HepG2 (cell line): ENCODE measurements around the gene ZFPM1. TPM values are rescaled to one million over a fixed set of nuclear protein-coding genes. Genes with fewer than 3 reads are reported as not detected.

Experiments
- POLR2G ChIP-seq: fragments of 200-400 bp; formaldehyde crosslinking; IDR thresholded peaks from 2 replicates; pipeline ENCODE4 v1.6.1; 2018; ENCODE audit warnings: mild to moderate bottlenecking, low read depth, low read length, moderate library complexity
- SP140L ChIP-seq: sonication (generic); formaldehyde crosslinking; IDR thresholded peaks from 2 replicates; pipeline ENCODE4 v1.4.0; 2020; ENCODE audit warnings: missing genetic modification reagents, borderline replicate concordance
- ZNF121 ChIP-seq: sonication (generic); formaldehyde crosslinking; IDR thresholded peaks from 2 replicates; pipeline ENCODE4 v1.5.0; 2020; ENCODE audit warnings: mild to moderate bottlenecking, missing genetic modification reagents
- ZNF616 ChIP-seq: sonication (generic); formaldehyde crosslinking; IDR thresholded peaks from 2 replicates; pipeline ENCODE4 v1.5.0; 2020; ENCODE audit warnings: low read depth, mild to moderate bottlenecking, missing genetic modification reagents
- ZNF629 ChIP-seq: sonication (generic); formaldehyde crosslinking; conservative IDR thresholded peaks from 2 replicates; pipeline ENCODE4 v1.5.0; 2020; ENCODE audit warnings: missing genetic modification reagents
- ZNF768 ChIP-seq: sonication (generic); formaldehyde crosslinking; IDR thresholded peaks from 2 replicates; pipeline ENCODE4 v1.4.0; 2020; ENCODE audit warnings: missing genetic modification reagents
- ZNF782 ChIP-seq: sonication (generic); formaldehyde crosslinking; IDR thresholded peaks from 2 replicates; pipeline ENCODE4 v1.4.0; 2020; ENCODE audit warnings: missing genetic modification reagents, mild to moderate bottlenecking, borderline replicate concordance
- ZSCAN30 ChIP-seq: sonication (generic); formaldehyde crosslinking; IDR thresholded peaks from 2 replicates; pipeline ENCODE4 v1.5.0; 2020; ENCODE audit warnings: mild to moderate bottlenecking, missing genetic modification reagents
- polyA plus RNA-seq, 8 experiments: library from polyadenylated mRNA; depleted of rRNA in 3 of 8; stranded (reverse) in 7 of 8; unstranded in 1 of 8; fragments of >200 nt; fragmentation: Illumina TruSeq in 4 of 8; extraction: Trizol in 4 of 8; gene quantifications; 2 replicates each; pipeline versions ENCODE4 v1.2.1 to v1.2.3, GENCODE V29; 2011 to 2016; ENCODE audit warnings: low read depth in 4 of 8, missing spikeins in 1 of 8, mixed read lengths in 1 of 8; ENCODE audit not compliant: insufficient read depth in 1 of 8
- total RNA-seq, 5 experiments: library from RNA; depleted of rRNA; stranded (reverse); fragments of >200 nt; fragmentation: Illumina TruSeq; extraction: Trizol; gene quantifications; 2 replicates each; pipeline ENCODE4 v1.2.3, GENCODE V29; 2016; ENCODE audit warnings: low read depth in 1 of 5
- TF ChIP-seq, protein P1 (sequence below): sonication (generic); formaldehyde crosslinking; IDR thresholded peaks from 2 replicates; pipeline ENCODE4 v1.9.0; 2022; ENCODE audit warnings: missing genetic modification reagents, mild to moderate bottlenecking, borderline replicate concordance
- TF ChIP-seq, protein P2 (sequence below): sonication (generic); formaldehyde crosslinking; IDR thresholded peaks from 2 replicates; pipeline ENCODE4 v1.8.1; 2023; ENCODE audit warnings: mild to moderate bottlenecking, missing genetic modification reagents, borderline replicate concordance
- TF ChIP-seq, protein P3 (sequence below): sonication (generic); formaldehyde crosslinking; IDR thresholded peaks from 2 replicates; pipeline ENCODE4 v1.4.0; 2020; ENCODE audit warnings: mild to moderate bottlenecking, missing genetic modification reagents
- TF ChIP-seq, protein P4 (sequence below): sonication (generic); formaldehyde crosslinking; IDR thresholded peaks from 2 replicates; pipeline ENCODE4 v1.4.0; 2020; ENCODE audit warnings: mild to moderate bottlenecking, missing genetic modification reagents
- TF ChIP-seq, protein P5 (sequence below): sonication (generic); formaldehyde crosslinking; IDR thresholded peaks from 2 replicates; pipeline ENCODE4 v1.4.0; 2020; ENCODE audit warnings: mild to moderate bottlenecking, missing genetic modification reagents

The ZFPM1 gene
- total and polyA plus RNA-seq, 2 of the 13 experiments (the other 11 are each of a cell fraction or from before 2014, with no cell fraction given) = 1.3 to 3.8 TPM

DNA sequence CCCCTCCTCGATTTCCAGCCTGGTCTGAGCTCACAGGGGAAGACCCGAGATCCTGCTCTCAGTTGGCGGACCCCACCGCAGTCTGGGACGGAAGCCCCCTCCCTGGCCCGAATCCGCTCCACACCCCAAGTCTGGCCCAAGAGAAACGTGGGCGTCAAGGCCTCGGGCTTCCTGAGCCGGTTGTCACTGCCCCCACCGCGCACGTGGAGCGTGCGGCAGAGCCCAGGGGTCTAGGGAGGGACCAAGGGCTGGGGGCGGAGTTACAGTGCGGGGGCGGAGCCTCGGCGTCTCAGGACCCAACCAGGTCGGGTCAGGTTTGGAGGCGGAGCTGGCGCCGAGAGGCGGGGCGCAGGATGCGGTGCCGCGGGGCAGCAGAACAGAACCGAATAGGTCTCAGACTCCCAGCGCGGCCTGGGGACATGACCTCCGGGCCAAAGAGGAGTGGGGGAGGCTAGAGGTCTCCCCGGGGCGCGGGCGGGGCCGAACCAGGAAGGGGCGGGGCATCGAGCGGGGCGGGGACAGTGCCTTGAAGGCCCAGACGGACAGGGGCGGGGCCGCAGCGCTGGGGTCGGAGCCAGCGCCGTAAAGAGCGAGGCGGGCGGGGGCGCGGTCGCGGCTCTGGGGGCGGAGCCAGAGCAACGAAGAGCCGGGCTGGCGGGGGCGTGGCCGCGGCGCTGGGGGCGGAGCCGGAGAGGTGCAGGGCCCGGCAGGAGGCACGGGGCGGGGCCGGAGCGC is 431 bp upstream of the ZFPM1 start (continued):
- TF ChIP-seq, protein P1, sequence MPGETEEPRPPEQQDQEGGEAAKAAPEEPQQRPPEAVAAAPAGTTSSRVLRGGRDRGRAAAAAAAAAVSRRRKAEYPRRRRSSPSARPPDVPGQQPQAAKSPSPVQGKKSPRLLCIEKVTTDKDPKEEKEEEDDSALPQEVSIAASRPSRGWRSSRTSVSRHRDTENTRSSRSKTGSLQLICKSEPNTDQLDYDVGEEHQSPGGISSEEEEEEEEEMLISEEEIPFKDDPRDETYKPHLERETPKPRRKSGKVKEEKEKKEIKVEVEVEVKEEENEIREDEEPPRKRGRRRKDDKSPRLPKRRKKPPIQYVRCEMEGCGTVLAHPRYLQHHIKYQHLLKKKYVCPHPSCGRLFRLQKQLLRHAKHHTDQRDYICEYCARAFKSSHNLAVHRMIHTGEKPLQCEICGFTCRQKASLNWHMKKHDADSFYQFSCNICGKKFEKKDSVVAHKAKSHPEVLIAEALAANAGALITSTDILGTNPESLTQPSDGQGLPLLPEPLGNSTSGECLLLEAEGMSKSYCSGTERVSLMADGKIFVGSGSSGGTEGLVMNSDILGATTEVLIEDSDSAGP = peak; percentile 77; the same call in 1 of the 2 replicates
- TF ChIP-seq, protein P2, sequence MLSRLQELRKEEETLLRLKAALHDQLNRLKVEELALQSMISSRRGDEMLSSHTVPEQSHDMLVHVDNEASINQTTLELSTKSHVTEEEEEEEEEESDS = no peak
- TF ChIP-seq, protein P3, sequence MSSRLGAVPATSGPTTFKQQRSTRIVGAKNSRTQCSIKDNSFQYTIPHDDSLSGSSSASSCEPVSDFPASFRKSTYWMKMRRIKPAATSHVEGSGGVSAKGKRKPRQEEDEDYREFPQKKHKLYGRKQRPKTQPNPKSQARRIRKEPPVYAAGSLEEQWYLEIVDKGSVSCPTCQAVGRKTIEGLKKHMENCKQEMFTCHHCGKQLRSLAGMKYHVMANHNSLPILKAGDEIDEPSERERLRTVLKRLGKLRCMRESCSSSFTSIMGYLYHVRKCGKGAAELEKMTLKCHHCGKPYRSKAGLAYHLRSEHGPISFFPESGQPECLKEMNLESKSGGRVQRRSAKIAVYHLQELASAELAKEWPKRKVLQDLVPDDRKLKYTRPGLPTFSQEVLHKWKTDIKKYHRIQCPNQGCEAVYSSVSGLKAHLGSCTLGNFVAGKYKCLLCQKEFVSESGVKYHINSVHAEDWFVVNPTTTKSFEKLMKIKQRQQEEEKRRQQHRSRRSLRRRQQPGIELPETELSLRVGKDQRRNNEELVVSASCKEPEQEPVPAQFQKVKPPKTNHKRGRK (CRISPR knock-in tag) = peak; percentile 40; the same call in 1 of the 2 replicates
- TF ChIP-seq, protein P4, sequence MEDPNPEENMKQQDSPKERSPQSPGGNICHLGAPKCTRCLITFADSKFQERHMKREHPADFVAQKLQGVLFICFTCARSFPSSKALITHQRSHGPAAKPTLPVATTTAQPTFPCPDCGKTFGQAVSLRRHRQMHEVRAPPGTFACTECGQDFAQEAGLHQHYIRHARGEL (CRISPR knock-in tag) = peak; percentile 92
- no peak for TF ChIP-seq SP140L (CRISPR knock-in tag)
- no peak for TF ChIP-seq ZNF629 (CRISPR knock-in tag)
- TF ChIP-seq ZNF768 (CRISPR knock-in tag) = peak; percentile 78
- peak; percentile 81; the same call in 1 of the 2 replicates for TF ChIP-seq ZNF782 (CRISPR knock-in tag)
- TF ChIP-seq ZNF121 (CRISPR knock-in tag) = no peak
- 0 out of 2 replicates have a peak, but pooled peaks have one; percentile 40 for TF ChIP-seq POLR2G
- peak; percentile 96 for TF ChIP-seq ZNF616 (CRISPR knock-in tag)
- no peak for TF ChIP-seq ZSCAN30 (CRISPR knock-in tag)
- TF ChIP-seq, protein P5, sequence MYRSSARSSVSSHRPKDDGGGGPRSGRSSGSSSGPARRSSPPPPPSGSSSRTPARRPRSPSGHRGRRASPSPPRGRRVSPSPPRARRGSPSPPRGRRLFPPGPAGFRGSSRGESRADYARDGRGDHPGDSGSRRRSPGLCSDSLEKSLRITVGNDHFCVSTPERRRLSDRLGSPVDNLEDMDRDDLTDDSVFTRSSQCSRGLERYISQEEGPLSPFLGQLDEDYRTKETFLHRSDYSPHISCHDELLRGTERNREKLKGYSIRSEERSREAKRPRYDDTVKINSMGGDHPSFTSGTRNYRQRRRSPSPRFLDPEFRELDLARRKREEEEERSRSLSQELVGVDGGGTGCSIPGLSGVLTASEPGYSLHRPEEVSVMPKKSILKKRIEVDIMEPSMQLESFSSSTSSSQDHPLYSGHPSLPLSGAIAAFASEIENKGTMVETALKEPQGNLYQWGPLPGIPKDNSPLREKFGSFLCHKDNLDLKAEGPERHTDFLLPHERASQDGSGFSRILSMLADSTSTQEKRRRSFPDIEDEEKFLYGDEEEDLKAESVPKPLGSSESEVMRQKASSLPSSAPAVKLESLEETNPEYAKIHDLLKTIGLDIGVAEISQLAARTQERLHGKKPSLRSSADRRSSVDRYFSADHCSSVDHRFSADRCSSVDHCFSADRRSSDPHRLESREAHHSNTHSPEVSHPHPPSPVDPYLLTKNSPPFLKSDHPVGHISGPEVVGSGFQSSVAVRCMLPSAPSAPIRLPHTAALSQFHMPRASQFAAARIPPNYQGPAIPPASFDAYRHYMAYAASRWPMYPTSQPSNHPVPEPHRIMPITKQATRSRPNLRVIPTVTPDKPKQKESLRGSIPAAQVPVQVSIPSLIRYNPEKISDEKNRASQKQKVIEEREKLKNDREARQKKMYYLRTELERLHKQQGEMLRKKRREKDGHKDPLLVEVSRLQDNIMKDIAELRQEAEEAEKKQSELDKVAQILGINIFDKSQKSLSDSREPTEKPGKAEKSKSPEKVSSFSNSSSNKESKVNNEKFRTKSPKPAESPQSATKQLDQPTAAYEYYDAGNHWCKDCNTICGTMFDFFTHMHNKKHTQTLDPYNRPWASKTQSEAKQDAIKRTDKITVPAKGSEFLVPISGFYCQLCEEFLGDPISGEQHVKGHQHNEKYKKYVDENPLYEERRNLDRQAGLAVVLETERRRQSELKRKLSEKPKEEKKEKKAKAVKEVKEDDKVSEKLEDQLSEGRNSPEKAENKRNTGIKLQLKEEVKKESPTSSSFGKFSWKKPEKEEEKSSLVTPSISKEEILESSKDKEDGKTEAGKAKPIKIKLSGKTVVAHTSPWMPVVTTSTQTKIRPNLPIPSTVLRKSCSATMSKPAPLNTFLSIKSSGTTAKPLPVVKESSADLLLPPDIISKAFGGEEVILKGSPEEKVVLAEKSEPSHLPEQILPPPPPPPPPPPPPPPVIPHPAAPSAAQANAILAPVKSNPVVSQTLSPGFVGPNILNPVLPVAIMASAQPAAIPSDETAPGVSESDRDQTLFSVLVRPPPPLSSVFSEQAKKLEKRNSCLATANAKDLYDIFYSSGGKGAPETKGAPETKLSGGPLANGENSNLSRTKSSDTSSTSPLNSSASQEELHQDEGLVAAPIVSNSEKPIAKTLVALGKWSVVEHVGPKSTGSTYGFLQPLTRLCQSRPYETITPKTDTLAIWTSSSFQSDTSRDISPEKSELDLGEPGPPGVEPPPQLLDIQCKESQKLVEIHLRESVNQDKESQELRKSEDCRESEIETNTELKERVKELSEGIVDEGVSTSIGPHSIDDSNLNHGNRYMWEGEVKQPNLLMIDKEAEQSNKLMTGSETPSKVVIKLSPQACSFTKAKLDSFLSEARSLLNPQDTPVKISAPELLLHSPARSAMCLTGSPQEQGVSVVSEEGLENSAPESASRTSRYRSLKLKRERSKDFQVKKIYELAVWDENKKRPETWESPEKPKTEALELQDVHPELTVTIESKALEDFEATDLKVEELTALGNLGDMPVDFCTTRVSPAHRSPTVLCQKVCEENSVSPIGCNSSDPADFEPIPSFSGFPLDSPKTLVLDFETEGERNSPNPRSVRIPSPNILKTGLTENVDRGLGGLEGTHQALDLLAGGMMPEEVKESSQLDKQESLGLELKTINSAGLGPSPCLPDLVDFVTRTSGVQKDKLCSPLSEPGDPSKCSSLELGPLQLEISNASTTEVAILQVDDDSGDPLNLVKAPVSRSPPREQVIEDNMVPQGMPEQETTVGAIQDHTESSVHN (CRISPR knock-in tag) = 0 out of 2 replicates have a peak, but pooled peaks have one; percentile 65
